Left cardiac atrium (tissue), 4 donors: Measurements from ENCODE around the gene PSMC1. TPM values are rescaled to one million over a fixed set of nuclear protein-coding genes. Genes with fewer than 3 reads are reported as not detected.

Experiments used
- ATAC-seq, 2 donors: fragments of 200-7000 bp; cut with Tn5 transposase; one replicate each; pipeline ENCODE4 v1.9.1; 2020; ENCODE audit warnings: mild to moderate bottlenecking in 2 of 2, moderate library complexity in 2 of 2
- DNase-seq: peaks from one replicate; pipeline ENCODE4 v3.0.0-alpha.2; 2020
- intact Hi-C, 2 donors: fragments of 100-400 bp; cut with DNase I; formaldehyde crosslinking; loops; one replicate each; pipeline versions ENCODE4 v1.14.1 to v1.15.1; 2022 to 2023
- total RNA-seq, 2 donors: library from RNA; stranded (reverse); fragmentation: NEBNext Ultra II Directional; extraction: Animal tissue kit (Norgen Biotek cat#: 25700); gene quantifications; one replicate each; pipeline ENCODE4 v1.2.1, GENCODE V29; 2021
- donor health status: DM: no; HTN: yes; CAD: no.
- donor health status: DM: no; HTN: yes; CAD: no; lungs with severe emphysema.
- donor health status: DM: yes; HTN: yes; CAD: no.
- donor health status: Dilated cardiomyopathy.

Gene PSMC1
- total RNA-seq, 2 donors from 2014 or later, result 93.7 to 114 TPM

DNA sequence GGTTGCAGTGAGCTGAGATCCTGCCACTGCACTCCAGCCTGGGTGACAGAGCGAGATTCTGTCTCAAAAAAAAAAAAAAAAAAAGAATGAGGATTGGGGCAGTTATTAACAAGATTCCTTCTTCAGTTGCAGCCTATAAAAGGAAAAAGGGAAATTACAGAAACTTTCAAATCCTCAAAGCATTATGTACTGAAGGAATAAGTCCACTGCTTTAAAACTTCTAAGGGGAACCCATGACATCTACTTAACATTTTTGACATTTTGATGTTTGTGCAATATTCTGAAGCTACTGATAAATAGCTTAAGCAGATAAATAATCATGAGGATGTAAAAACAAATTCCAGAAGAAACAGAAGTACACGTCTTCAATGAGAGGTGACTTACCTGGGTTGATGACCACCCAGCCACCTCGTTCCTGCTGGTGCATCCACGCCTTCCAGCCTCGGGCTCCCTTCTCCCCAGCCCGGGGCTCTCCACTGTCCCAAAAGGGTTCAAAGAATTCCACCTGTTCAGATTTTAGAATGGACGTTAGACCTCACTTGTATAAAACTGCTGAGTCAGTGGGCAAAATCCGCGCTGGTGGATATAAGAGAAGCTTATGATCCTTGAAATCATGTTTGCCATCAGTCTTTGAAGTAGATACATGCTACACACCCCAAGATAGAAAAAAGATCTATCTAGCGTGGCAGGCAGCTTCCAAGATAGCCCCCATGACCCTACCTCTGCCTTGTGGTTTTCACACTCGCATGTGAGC lies 41.7 kb downstream of the PSMC1 start:
- DNase-seq (no peak), ATAC-seq (no peak)
- intact Hi-C loops, result no loop called here

DNA sequence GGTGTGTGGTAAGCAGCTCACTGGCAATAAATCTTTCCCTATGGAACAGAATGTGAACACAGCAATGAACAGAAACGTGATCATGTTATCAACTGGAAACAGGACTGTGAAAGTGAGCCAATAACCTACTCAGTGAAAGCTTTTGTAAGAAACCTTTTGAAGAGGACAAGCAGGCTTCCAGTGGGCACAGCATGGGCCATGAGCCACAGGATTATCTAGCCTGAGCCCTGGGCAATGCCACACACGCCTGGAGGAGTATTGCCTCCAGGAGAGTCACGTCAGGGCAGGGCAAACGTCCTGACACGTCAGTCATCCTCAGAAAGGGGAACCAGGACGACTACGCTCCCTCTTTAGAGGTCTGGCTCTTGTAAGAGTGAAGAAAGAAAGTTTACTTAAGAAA lies 43.1 kb downstream of the PSMC1 start:
- ATAC-seq (peak; percentile 53 to 66), DNase-seq (no peak)
- intact Hi-C loops, result no loop called here

GRCh38 chr14:90300611-90301047 lies 44.3 kb downstream of the PSMC1 start:
- DNase-seq (no peak), ATAC-seq (no peak)
- intact Hi-C loops, result loop anchor here in 1 of 2 donors (5.0 to 10.0 kb wide), 3 partner anchors 94 to 457 kb away; partner anchors contain the start of gene CALM1

DNA sequence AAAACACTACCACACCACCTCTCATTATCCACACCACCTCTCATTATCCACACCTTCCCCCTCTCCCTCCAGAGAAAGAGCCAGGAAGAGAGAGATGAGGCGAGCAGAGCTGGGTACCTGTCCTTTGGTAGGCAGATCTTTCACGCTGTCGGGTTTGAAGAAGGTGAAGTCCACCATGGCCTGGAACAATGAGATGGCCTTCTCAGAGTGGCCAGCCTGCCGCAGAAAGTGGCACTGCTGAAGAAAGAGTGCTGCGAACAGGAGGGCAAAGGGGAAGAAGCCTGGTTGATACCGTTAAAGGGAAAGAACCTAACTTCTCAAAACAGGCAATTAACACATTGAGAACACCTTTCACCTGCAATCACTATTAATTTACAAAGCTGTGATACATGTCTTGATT lies 44.8 kb downstream of the PSMC1 start:
- ATAC-seq, result no peak
- intact Hi-C loops, result loop anchor here in 1 of 2 donors (5.0 to 10.0 kb wide), 3 partner anchors 94 to 456 kb away; partner anchors contain the start of gene CALM1

GRCh38 chr14:90301668-90302090 lies 45.3 kb downstream of the PSMC1 start:
- DNase-seq, result no peak
- intact Hi-C loops, result loop anchor here in 1 of 2 donors (5.0 to 10.0 kb wide), 3 partner anchors 93 to 456 kb away; partner anchors contain the start of gene CALM1
- ATAC-seq, result peak; percentile 71 to 83

More for the DNA sequence above, 44.8 kb downstream of the PSMC1 start:
- DNase-seq, result no peak

DNA sequence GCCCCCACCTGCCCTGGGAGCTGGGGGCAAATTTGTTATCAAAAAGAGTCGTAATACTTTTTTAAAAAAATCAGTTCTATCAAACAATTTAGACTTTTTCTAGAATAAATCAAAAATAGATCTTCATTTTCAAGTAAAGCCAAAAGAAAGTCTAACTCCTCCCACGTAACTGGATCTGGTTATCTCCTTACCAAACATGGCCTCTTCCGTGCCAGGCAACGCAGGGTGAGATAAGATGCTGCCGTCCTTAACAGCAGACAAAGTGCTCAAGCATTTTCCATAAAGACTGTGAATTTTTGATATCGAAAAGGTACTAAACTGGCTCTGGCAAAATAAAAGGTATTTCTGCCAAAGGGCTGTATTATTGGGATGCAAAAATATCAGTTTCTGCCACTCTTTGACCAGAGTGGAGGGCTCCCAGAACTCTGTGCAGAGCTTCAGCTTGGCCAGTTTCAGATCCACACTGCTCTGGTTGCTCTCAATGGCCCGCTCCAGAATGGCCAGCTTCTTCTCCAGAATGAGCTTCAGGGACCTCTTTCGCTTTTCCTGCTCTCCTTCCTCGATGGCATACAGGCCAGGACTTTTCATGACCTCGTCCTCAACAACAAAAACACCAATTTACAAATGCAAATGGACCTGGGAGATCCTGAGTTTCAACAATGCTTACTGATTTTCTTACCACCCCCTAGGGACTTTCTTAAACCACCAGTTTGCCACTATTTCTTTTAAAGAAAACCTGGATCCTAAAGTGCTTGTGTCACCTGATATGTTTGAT lies 46.4 kb downstream of the PSMC1 start:
- DNase-seq (peak; percentile 39), ATAC-seq (peak; percentile 43 to 77)
- intact Hi-C loops, result loop anchor here in 1 of 2 donors (5.0 to 10.0 kb wide), 3 partner anchors 92 to 455 kb away; partner anchors contain the start of gene CALM1

GRCh38 chr14:90303473-90303872 lies 47.1 kb downstream of the PSMC1 start:
- no peak for ATAC-seq
- no peak for DNase-seq
- intact Hi-C loops, result loop anchor here in 1 of 2 donors (5.0 to 10.0 kb wide), 3 partner anchors 91 to 454 kb away; partner anchors contain the start of gene CALM1

DNA sequence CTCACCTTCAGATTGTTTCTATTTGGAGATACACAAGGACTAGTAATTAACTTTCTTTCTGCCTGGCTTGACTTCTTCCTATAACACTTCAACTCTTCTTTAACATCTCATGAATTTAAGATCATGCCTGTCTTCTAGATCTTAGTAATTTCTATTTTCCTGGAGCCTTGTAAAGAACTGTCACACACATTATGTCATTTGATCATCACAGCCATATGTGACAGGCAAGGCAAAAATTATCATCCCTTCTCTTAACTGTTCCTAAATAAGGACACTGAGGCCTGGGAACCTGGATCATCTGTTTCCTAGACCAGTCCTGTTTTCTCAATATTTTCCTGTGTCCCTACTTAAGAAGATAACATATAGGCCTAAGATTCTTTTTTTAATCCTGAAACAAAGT lies 48.1 kb downstream of the PSMC1 start:
- DNase-seq (no peak), ATAC-seq (no peak)
- intact Hi-C loops, result loop anchor here in 1 of 2 donors (5.0 to 10.0 kb wide), 3 partner anchors 90 to 453 kb away; partner anchors contain the start of gene CALM1

DNA sequence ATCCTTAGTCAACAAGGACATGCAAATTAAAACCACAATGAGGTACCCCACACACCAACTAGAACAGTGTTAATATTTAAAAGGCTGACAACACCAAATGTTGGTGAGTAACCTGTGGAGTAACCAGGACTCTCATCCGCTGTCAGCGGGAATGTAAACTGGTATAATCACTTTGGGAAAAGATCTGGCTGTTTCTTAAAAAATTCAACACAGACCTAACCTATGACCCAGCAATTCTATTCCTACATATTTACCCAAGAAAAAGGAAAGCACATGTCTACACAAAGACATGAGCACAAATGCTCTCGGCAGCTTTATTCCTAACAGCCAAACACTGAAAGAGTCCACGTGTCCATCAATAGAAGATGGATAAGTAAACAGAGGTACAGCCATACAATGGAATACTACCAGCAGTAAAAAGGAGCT lies 48.8 kb downstream of the PSMC1 start:
- DNase-seq (no peak), ATAC-seq (no peak)
- intact Hi-C loops, result loop anchor here in 1 of 2 donors (10.0 kb wide), 1 partner anchor 90 kb away; the partner anchor contains the start of gene CALM1

DNA sequence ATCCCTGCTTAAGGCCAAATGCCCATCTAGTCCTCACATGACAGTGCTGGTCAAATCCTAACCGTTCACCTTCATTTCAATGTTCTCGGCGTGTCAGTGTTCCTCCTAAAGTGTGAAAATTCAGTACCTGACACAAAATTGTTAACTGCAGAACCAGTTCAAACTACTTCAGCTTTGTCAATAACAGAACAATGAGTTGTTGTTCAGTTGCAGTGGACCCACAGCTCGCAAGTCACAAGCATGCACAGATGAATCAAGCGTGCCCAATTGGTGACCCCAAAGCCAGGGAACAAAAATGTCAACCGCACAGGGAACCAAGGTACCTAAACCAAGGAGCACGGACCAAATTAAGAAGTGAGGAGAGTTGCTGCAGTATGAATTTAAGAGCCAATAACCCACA lies 52.2 kb downstream of the PSMC1 start:
- intact Hi-C loops, result loop anchor here in 1 of 2 donors (10.0 kb wide), 1 partner anchor 86 kb away; the partner anchor contains the start of gene CALM1
- ATAC-seq, result no peak
- DNase-seq, result no peak

DNA sequence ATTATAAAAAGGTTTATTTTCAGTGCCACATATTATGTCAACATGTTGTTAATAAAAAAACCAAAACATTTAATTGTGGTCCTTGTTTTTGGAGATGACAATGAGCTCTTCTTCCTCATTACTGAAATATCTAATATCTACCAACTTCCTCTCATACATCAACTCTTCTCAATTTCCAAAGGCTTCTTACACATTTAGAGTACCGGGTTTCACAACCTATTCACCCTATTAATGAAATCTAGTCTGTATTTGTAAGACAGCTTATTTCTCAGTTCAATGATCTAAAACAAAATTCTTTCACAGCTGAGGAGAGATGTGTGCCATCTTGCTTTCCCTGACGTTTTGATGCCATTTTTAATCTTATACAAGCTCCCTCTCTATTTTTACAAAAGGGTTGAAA lies 60.9 kb downstream of the PSMC1 start:
- no peak for ATAC-seq
- no peak for DNase-seq
- intact Hi-C loops, result no loop called here

DNA sequence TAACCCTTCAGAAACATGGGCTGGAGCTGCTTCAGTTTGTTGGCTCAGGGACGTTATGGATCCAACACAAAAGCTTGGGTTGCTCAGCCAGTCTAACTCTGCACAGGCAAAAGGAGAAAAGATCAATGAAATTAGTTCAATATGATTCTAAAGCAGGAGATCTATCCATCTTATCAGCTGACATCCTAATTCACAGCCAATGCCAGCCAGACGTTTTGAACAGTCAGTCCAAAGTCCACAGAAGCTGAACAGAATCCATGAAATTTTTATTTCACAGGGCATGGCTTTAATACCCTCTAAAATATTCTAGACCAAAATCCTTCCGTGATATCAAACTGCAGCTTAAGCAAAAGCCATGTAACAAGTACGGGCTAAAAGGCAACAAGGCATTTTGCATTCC lies 61.7 kb downstream of the PSMC1 start:
- no peak for ATAC-seq
- intact Hi-C loops, result no loop called here
- no peak for DNase-seq

DNA sequence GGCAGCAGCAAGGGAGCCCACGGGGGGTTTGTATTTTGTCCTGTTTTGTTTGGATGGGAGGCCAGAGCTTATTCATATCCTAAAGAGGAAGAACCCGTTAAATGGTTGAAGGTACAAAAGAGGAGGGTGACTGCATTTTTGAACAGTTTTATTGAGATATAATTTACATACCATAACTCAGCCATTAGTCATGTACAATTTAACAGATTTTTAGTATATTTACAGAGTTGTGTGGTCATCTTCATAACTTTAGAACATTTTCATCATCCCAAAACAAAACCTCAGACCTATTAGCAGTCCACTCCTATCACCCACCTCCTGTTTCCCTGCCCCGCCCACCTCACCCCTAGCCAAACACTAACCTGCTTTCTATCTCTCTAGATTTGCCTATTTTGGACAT lies 62.8 kb downstream of the PSMC1 start:
- no peak for DNase-seq
- intact Hi-C loops, result no loop called here
- no peak for ATAC-seq

DNA sequence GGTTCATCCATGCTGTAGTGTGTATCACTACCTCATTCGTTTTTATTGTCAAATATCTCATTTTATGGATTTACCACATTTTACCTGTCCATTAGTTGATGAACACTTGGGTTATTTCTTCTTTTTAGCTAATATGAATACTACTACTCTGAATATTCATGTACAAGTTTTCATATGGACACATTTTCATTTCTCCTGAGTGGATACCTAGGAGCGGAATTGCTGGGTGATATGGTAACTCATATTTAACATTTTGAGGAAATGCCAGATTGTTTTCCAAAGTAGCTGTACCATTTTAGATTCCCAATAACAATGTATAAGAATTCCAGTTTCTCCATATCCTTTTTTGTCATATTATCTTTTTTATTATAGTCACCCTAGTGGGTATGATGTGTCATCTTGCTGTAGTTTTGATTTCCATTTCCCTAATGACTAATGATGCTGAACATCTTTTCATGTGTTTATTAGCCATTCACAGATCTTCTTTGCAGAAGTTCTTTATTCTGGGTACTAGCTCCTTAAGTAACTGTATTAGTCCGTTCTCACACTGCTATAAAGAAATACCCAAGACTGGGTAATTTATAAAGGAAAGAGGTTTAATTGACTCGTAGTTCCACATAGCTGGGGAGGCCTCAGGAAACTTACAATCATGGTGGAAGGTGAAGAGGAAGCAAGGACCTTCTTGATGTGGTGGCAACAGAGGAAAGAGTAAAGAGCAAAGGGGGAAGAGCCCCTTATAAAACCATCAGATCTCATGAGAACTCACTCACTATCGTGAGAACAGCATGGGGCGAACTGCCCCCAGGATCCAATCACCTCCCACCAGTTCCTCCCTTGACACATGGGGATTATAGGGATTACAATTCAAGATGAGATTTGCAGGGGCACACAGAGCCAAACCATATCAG lies 63.5 kb downstream of the PSMC1 start:
- no peak for DNase-seq
- ATAC-seq, result no peak
- intact Hi-C loops, result no loop called here

DNA sequence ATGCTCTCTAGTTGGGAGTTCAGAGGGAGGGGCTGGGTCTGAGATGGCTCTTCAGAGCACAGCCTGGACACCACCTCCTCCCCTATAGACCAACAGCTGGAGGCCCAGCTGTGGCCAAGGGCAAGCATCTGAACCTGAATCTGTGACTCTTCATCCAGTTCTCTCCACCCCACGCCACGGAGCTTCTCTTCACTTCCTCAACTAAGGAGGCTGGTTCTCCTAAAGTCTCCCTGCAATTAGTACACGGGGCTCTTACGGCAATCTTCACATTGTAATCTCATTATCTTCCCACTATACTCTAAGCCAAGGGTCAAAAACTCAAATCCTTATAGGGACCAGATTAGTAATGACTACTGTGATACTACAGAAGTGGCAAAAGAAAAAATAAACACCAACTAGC lies 65.5 kb downstream of the PSMC1 start:
- ATAC-seq, result no peak
- no peak for DNase-seq
- intact Hi-C loops, result no loop called here
